Activated T-helper 1 cell treated with anti-CD3 and anti-CD28 coated beads, Interleukin-2, amount 50 U/mL, for 16 hours (primary cell): ENCODE measurements around the gene KIF26B.

Source experiments
- DNase-seq, 2 donors: peaks; one replicate each; pipeline ENCODE4 v3.0.0-alpha.2; 2020; ENCODE audit warnings: low read depth in 1 of 2, low spot score in 1 of 2

Gene KIF26B

DNA sequence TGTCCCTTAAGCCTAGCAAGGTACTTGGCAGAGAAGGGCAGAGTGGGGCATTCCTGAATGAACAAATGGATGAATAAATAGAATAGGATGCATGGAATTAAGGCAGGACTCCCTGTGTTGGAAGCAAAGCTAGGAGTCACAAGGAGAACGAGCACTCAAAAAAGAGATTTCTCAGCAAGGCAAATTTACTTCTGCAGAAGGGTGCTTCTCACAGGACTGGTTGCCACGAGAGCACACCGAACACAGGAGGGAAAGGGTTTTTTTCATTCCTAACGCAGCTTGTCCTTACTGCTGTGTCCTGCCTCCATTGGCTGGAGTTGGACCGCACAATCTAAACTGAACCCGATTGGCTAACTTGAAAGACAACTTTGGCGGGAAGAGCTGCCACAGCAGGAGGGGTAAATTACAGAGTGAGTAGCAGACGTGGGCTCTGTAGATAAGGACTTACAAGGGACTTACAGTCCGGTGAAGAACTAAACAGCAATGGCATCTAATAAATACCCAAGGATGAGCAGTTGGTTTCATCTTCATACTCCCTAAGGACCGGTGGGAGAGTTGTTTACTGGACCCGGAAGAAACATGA, 52.4 kb downstream of the KIF26B start:
- no peak for DNase-seq

GRCh38 chr1:245207801-245208200, 53.0 kb downstream of the KIF26B start:
- DNase-seq = no peak

GRCh38 chr1:245209658-245210435, 55.1 kb downstream of the KIF26B start:
- DNase-seq = no peak

DNA sequence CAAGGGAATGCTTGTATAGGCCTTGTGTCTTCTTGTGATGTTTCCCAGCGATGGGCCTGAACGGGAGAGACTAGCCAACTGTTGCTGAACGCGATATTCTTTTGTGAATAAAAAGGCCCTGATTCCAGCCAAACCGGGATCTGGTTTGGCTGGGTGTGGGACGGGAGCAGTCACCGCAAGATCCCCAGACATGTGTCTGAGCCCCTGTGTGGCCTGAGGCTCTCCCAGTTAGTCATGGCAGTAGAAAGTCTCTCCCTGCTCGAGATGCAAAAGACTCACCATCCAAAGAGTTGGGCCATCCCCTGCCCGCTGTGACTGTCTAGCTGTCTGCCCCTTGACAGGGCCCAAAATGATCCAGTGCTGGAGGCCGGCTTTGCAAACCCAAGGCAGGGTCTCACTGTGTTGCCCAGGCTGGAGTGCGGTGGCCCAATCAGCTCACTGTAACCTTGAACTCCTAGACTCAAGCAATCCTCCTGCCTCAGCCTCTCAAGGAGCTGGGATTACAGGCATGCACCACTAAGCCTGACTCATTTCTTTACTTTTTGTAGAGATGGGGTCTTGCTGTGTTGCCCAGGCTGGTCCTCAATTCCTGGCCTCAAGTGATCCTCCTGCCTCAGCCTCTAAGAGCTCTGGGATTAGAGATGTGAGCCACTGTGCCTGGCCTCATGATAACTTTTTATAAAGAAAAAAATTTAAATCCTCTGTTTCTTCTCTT, 56.4 kb downstream of the KIF26B start:
- DNase-seq = no peak

GRCh38 chr1:245211761-245212160, 57.0 kb downstream of the KIF26B start:
- no peak for DNase-seq

DNA sequence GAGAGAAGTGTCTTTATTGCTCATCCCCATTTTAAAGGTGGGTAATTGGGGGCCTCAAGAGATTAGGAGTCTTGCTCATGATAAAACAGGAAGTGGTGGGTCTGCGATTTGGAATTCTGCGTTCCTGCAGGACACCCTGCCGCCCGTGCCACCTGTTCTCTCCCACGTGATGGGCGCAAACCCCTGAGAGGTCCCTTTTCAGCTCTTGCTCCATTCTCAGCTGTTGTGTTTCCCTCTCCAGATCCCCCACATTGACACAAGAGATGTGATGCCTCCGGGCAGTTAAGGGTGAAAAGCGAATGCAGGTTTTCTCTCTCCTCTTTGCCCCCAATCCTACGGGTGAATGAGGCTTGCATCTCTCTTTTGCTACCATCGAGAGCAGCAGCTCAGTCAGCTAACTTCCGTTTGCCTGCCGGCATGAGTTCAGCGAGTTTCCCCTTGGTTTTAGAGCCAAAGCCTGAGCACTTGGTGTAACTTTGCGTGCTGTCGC, 57.5 kb downstream of the KIF26B start:
- DNase-seq = no peak

DNA sequence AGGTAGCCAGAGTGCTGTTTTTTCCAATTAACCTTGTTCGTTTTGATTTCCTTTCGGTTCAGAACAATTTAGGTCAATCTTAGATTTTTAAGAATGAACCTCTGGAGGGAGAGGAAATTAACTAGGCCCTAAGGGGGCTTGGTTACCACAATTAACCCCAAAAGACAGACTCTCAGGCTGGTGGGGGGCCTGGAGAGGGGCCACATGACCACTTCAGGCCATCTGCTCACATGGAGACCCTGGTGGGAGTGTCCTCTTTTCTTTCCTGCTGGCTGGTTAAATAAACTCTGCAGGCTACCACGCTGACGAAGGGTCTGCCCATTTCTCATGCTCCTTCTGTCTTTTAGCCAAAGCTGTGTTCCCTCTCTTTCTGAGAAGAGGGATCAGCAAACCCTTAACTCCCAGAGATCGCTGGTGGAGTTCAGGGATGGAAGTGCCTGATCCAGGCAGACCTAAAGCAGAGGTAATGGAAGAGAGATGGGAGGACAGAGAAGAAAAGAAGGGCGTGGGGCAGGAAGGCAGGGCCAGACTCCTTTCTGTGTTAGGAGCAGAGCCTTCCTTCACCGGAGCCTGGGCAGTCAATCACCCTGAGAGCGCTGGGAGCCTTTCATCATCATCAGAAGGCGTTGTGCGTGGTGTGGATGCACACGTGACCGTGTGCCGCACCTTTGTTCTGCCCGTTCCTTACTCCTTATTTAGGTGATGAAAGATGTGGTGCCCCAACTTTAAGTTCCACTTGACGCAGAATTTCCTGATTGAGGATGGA, 58.5 kb downstream of the KIF26B start:
- no peak for DNase-seq

GRCh38 chr1:245215071-245215470, 60.3 kb downstream of the KIF26B start:
- DNase-seq = no peak

DNA sequence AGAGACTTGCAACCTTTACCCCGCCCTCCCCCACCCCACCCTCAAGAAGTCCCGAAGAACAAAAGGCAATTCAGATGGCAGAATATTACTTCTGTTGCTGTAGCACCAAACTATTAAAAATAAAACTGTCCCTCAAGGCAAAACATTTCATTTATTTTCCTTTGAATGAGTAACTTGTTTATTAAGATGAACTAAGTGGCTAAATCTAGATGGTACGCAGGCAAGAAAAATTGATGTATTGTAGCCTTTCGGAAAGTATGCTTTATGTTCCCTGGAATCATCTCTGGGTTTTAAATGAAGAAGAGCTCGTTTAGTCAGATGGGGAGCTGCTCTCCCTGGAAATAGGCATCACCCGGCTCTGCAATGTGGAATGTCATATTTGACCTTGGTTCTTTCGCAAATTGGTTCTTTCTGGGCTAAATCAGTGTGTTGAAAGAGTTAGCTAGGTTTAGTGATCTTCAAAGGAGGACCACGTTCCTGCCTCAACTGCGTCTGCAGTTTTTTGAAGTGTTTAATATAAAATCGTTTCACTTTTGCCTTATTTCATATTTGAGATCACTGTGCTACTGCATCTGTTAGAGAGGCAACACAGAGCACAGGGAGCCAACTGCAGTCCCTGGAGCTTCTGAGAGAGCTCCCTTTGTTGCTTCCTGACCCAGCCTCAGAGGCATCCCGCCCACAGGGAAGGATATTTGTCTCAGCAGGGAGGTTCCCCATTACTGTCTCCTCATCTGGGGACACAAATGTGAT, 61.8 kb downstream of the KIF26B start:
- no peak for DNase-seq

DNA sequence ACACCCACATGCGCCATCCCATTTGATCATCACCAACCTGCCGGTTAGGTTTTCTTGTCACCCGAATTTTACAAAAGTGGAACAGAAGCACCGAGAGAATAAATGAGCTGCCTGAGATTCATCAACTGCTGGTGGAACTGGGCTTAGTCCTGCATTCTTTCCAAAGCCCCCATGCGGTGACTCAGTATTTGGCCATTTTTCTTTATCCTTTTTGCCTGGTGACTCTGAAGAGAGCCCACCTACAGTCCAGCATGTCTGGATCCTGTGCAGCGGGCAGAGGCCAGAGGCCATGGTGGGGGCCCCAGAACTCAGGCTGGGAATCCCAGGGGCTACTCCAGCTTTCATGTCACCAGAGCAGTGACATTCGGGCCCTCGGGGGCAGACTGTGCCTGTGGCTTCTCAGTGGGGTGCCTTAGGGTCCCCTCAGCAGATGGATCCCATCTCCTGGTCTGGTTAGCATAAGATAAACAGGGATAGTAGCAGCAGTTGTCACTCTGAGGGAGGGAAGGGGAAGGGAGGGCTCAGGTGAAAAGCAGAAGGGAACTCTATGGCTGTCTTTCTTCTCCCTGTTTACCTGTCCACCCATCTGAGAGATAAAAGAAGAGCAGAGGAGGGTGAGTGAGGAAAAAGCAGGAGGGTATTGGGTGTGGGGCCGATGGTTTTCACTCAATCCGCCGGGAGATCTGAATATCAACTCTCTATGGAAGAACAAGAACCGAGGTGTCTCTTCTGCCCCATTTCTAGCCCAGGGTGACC, 63.2 kb downstream of the KIF26B start:
- DNase-seq = no peak

- DNase-seq = no peak
Measured at GRCh38 chr1:245220381-245220985, 65.7 kb downstream of the KIF26B start.

DNA sequence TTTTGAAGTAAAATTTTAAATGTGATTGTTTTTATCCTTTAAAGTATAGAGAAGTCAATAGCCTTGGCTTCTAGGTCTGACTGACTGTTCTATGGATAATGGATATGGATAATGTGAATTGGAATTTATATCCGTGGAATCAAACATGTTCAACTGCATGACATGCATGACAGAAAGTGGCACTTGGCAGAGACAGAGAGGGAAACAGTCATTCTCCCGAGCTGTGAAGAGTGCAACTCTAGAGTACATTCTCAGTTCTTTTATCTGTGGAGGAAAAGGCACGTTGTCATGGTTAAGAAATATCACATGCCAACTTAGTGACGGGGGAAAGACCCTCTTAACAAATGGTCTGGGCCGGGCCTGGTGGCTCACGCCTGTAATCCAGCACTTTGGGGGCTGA, 67.0 kb downstream of the KIF26B start:
- DNase-seq = no peak

- no peak for DNase-seq
Measured at GRCh38 chr1:245222931-245223595, 68.3 kb downstream of the KIF26B start.

DNA sequence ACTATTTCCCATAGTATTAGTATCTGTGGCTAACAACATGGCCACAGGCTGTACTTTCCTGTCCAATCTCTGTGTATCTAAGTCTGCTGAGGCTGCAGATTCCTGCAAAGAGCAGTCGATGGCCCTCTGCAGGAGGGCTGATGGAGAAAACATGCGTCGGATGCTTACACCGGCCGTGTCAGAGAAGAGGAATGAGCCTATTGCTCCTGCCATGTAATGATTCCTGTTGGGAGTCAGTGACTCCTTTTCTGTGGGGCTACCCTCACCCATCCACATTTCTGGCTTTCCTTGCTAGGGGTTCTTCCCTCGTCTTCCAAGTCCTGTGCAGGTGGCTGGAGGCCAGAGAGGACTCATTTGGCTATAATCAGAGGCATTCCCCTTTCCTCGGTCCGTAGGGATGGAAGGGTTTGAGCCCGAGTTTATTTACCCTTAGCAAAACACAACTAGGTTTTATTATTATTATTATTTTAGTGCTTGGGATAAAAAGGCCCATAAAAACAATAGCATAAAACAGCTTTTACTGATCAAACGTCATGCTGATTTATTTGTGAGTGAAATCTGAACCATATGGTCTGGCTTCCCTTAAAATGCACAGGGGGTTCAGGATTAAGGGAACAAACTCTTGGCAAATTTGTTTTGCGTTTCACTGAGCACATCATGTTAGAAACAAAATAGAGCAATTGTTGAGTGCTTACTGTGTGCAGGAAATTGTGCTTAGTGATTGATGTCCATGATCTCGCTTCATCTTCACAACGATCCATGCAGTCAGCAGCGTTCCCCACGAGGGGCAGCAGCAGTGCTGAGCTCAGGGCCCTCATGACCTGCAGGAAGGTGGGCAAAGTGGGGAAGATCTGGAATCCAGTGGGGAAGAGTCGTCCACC, 70.8 kb downstream of the KIF26B start:
- DNase-seq = no peak

- DNase-seq = no peak
Measured at GRCh38 chr1:245226203-245226499, 71.4 kb downstream of the KIF26B start.

DNA sequence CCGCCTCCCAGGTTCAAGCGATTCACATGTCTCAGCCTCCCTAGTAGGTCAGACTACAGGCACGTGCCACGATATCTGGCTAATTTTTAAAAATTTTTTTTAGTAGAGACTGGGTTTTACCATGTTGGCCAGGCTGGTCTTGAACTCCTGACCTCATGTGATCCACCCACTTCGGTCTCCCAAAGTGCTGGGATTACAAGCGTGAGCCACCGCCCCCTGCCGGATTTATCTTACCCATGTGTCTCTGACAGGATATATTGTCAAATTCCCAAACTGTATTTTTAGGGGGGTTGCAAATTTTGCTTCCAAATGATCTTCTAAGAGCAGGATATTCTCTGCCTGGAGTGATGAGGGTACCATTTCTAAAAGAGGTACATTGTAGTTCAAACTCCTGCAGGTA, 74.3 kb downstream of the KIF26B start:
- DNase-seq = no peak

GRCh38 chr1:245232931-245233330, 78.1 kb downstream of the KIF26B start:
- DNase-seq = no peak
